Measurements from ENCODE around the gene ALAS1.

The ALAS1 gene

DNA sequence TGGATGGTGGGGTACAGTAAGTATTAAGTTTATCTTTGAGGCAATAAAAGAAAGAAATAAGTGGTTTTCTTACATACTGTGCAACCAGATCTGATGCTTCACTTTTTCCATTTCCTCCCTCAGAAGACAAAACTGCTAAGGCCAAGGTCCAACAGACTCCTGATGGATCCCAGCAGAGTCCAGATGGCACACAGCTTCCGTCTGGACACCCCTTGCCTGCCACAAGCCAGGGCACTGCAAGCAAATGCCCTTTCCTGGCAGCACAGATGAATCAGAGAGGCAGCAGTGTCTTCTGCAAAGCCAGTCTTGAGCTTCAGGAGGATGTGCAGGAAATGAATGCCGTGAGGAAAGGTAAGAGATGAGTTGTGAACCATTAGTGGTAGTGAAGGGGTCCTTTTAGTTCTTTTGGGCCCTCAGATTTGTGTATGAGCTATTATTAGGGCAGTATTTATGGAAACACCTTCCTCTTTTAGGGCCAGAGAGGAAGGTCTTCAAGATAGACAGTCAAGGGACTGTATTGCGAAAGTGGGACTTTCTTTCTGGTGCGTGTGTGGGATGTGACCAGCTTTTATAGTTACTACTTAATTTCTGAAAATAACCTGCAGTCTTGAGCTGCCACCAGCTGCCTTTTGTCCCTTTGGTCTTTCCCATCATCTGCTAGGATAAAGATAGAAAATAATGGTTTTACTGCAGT lies 4.6 kb downstream of the ALAS1 start:
- no peak for DNase-seq

DNA sequence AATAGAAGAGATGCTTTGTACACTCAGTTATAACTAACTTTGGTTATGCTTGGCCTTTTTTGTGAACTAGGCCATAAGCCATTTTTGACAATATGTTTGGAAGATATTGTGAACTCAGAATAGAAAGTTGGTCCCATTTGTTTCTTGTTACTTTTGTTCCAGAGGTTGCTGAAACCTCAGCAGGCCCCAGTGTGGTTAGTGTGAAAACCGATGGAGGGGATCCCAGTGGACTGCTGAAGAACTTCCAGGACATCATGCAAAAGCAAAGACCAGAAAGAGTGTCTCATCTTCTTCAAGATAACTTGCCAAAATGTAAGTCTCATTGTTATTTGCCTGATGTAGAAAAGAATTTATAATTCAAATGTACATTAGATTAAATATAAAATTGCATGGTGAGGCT lies 5.7 kb downstream of the ALAS1 start:
- no peak for DNase-seq

DNA sequence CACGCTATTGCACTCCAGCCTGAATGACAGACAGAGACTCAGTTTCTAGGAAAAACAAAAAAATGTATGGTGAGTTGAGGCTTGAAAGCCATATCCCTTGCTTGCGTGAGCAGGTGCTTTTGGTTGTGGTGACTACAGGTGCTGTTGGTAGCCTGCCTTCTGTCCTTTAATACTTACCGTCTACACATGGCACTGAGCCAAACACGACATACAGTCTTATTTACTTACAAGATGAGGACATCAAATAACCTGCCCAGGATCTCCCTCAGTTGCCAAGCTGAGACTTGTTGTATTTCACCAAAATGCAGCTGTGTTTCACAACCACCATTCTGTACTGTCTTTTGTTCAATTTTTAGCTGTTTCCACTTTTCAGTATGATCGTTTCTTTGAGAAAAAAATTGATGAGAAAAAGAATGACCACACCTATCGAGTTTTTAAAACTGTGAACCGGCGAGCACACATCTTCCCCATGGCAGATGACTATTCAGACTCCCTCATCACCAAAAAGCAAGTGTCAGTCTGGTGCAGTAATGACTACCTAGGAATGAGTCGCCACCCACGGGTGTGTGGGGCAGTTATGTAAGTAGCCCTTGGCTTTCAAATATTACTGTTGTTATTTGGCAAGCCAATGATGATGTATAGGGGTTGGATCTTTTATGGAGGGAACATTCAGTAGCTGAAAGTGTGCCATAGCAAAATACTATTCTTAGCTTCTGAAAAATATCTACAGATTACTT lies 6.5 kb downstream of the ALAS1 start:
- no peak for DNase-seq

DNA sequence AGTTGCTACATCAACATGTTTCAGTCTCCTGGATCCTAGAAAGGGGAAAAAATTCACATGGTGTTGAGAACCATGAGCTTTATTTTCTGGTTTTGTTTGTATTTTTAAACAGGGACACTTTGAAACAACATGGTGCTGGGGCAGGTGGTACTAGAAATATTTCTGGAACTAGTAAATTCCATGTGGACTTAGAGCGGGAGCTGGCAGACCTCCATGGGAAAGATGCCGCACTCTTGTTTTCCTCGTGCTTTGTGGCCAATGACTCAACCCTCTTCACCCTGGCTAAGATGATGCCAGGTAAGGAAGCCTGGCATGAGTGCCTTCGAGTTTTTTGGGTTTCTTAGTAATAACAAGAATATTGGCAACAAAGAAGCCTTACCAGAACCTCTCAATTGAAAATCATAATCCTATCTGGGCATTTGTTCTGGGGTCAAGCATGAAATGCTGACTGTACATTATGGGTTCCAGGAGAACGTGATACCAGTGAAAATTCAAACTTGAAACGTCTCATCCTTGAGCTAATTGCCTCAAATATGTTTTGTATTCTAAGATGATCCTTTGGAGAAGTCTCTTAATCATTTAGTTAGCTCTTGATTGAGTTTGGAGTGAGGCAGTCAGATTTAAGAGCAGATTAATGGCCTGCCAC lies 7.9 kb downstream of the ALAS1 start:
- DNase-seq, result no peak

DNA sequence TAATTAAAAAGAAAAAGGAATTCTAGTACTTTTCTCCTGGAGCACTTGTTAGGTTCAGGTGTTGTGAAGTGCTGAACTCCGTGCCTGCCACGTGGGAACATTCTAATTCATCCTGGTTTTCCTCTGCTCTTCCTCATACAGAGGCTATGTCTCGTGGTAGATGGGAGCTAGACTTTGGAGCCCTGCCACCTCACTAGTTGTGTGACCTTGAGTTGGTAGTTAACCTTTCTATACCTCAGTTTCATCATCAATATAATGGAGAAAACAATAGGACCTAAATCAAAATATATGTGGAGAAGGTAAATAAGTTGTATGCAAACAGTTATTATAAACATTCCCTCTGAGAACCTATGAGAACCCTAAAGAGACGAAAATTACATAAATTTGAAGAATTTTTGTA lies 10.6 kb downstream of the ALAS1 start:
- DNase-seq, result no peak

DNA sequence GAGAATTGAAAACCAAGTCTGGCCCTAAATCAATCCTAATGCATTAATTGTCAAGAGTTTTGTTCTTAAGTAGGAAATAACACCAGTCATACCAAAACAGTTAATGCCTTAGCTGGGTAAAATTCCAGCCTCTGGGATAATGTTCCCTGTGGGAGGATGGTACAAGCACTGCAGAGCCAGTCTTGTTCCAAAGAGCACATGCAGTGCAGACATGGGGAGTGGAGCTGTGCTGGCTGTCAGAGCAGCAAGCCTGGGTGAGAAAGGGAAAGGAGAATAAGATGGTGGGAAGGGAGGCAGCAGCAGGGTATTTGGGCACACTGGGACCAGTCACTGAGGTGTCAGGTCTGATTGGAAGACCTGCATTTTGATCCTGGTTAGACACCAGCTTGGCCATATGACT lies 12.1 kb downstream of the ALAS1 start:
- DNase-seq, result no peak

DNA sequence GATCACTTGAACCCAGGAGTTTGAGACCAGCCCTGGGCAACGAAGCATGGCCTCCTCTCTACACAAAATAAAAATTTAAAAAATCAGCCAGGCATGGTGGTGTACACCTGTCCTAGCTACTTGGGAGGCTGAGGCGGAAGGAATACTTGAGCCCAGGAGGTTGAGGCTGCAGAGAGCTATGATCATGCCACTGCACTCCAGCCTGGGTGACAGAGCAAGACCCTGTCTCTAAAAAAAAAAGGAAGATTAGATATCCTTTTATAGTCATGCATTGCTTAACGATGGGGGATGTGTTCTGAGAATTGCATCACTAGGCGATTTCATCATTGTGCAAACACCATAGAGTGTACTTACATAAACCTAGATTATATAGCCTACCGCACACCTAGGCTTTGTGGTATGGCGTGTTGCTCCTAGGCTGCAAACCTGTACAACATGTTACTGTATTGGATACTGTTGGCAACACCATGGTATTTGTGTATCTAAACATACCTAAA lies 12.6 kb downstream of the ALAS1 start:
- no peak for DNase-seq

DNA sequence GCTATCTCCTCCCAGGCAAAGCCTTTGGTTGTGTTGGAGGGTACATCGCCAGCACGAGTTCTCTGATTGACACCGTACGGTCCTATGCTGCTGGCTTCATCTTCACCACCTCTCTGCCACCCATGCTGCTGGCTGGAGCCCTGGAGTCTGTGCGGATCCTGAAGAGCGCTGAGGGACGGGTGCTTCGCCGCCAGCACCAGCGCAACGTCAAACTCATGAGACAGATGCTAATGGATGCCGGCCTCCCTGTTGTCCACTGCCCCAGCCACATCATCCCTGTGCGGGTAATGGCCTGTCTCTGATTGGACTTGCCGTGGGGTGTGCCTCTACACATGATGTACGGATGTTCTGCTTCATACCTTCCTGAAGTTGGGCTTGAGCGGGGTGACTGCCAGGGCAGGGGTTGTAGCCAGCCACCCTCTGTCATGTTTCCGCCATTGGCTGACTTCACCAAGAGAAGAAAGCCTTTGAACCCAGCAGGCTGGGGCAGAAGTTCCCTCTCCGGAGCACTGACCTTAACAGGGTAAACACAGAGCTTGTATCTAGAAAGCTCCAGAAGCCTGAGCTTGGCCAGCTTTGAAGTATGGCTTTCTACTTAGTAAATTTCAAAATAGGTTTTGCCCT lies 13.4 kb downstream of the ALAS1 start:
- no peak for DNase-seq

DNA sequence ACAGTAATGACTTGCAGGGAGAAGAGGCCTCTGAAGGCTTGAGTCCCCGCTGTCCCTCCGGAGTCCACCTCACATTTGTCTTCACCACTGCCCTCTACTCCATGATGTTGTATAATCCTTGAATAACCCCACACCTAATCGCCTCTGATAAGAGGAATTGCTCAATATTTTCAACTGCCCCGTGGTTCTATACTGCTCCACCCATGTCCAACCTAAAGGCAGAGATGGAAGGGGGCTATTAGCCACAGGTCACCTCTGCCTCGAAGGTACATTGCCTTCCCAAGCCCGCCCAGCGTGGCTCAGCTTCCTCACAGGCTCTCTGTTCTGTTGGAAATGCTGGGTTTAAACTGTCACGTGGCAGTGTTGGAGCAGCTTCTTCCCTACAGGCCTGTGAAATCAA lies 15.0 kb downstream of the ALAS1 start:
- DNase-seq, result no peak

DNA sequence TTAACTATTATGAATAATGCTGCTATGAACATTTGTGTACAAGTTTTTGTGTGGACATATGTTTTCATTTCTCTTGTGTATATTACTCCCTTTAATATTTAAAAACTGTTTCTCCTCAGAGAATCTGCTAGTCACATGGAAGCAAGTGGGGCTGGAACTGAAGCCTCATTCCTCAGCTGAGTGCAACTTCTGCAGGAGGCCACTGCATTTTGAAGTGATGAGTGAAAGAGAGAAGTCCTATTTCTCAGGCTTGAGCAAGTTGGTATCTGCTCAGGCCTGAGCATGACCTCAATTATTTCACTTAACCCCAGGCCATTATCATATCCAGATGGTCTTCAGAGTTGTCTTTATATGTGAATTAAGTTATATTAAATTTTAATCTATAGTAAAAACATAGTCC lies 15.9 kb downstream of the ALAS1 start:
- no peak for DNase-seq

DNA sequence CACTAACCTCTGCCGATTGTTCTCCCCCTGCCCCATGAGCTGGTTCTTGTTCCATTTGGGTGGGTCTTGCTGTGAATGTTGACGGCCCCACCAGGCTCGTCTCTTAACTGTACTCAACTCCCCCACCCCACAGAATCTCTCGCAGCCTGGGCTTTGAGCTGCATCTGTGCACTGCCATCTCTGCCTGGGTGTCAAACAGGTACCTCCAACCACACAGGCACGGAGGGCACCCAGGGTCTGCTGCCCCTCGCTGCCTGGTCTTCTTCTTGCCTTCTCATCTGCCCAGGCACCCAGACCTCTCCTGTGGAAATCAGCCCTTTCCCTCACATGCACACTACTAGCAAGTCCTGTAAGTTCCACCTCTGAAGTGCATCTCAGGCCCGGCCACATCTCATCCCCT lies 17.4 kb downstream of the ALAS1 start:
- no peak for DNase-seq

DNA sequence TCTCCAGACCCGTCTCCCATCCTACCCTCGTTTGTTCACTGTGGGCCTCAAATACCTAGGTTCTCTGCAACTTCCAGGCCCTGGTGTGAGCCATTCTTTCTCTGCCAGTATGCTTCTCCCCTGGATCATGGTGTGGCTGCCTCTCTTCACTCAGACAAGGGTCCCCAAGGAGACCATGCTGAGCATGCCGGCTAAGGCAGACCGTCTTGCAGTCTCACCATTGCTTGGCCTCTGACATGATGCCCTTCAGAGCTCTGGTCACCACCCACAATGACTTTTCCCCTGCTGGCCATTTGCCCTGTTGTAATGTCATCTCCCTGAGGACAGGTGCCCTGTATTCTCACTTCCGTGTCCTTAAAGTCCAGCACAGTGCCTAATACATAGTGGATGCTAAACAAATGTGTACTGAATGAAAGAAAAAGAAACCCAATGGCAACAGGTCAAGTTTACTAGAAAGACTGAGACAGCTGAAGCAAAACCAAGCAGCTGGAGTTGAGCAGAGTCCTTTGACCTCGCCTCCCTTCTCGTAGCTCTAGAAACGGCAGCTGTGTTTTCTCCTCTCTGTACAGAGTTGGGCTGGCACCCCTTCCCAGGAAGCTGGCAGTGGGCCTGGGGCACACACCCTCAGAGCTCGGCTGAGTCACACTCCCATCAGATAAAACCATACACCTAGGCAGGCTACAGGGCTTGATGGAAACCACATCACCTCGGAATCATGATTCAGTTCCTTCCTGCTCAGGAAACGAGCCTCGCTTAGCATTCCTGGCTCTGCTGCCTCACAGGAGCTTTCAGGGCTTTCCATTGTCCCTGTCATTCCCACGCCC lies 18.8 kb downstream of the ALAS1 start:
- no peak for DNase-seq

DNA sequence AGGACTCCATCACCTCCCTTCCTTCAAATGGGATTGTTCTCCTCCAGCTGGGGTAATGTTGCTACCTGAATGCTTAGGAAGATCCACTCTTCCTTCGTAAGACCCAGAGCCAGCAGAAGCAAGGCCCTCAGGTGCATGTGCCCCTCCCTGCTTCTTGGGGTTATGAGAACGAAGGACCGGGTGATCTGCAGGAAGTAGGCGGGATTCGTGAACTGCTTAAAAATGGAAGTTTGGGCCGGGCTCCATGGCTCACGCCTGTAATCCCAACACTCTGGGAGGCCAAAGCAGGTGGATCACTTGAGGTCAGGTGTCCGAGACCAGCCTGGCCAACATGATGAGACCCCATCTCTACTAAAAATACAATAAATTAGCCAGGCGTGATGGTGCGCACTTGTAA lies 19.4 kb downstream of the ALAS1 start:
- no peak for DNase-seq

DNA sequence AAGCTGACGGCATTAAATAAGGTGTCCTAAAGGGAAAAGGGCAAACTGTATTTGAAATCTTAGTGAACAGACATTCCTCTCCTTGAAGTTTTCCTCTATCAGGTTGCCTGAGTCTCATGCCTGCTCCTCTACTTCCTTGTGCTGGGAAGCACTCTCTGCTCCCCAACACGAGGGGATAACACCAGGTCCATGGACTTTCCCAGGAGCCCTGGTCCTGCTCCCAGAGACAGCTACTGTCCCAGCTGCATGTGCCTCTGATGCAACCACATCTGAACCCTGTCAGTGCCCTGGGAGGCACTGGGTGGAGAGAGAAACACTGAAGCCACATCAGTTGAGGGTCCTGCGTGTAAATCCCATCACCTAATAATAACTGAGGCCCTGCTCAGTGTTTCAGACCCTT lies 20.1 kb downstream of the ALAS1 start:
- no peak for DNase-seq

DNA sequence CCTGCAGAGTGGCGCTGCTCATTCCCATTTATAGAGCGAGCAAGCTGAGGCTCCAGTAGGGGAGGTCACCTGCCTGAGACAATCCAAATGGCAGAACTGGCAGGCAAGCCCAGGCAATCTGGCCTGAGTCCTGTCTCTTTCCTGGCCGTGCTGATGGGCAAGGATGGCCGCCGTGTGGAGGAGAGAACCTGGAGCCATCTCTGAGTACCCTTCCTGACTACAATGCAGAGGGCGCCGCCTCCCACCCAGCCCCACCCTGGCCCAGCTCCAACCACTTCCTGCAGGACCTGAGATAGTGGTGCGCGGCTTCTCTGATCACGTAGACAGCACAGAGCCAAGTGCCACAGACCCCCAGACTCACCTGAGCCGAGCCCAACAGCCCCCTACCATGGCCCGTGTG lies 20.5 kb downstream of the ALAS1 start:
- no peak for DNase-seq

DNA sequence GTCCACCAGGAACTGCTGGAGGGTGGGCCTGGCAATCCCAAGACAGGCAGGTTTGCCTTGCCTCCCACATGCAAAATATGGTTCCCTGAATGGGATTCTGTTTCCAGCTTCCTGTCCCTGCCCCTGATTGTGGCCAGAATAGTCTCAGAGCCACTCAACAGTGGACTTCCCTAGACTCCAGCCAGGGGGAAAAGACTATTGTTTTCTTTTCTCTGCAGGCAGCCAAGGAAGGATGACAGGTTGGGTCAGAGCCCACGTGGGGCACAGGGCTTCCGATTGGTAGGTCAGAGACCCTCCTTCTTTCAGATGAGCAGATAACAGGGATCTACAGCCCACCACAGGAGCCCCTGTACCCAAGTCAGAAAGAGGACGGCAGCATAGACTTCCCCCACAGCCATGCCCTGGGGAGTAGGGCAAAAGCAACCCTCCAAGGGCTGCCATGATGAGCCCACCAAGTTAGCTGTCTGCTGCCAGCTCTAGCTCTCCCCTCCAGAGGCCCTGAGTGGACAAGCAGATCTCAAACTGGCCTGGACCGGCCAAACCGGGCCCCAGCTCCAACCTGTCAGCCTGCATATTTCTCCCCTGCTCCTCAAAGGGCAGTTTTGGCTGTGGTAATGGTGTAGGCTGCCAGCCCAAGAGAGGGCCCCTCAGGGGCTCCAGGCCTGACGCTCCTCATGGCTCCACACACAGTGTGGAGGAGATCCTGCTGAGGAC lies 21.1 kb downstream of the ALAS1 start:
- no peak for DNase-seq

DNA sequence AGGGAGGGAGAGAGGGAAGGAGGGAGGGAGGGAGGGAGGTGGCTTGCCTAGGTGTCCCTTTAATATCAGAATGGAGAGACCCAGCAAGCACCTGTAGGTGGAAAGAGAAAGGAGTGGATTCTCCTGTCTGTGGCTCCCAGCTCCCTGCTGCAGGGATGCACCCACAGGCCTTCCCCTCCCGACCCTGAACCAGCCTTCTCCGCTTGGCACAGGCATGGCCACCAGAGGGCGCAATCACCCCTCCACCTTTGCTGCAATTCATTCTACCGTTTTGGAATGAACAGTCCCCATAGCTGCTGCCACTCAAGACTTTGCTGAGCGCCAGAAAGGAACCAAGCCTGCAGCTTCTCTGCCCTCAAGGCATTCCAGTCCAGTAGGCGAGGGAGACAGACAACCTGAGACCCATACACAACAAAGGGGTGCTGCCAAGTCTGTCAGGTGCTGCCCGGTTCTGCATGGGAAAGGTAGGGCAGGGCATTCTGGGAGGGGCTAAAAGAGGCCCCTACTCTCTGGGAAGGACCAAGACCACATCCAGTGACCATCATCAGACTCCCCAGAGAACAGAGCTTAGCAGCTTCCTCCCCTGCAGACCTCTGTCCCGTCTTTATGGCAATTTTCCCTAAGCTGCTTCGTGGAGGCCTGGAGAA lies 22.5 kb downstream of the ALAS1 start:
- DNase-seq, result peak; percentile 30

DNA sequence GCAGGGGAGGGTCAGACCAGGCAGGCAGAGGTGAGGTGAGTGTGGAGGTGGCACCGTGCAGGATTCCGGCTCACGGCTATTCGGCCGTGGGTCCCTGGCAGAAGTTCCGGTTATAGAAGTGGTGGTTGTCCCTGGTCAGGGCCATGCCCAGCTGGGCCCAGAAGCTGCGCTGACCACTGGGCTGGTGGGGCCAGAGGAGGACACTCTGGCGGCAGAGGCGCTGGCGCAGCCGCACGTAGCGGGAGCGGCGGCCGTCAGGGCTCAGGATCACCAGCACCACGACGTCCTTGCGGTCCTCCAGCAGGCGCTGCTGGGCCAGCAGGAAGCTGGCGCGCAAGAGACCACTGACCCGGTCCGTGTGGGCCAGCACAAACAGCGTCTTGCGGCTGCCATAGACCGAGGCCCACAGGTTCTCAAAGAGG lies 23.2 kb downstream of the ALAS1 start:
- DNase-seq, result no peak

DNA sequence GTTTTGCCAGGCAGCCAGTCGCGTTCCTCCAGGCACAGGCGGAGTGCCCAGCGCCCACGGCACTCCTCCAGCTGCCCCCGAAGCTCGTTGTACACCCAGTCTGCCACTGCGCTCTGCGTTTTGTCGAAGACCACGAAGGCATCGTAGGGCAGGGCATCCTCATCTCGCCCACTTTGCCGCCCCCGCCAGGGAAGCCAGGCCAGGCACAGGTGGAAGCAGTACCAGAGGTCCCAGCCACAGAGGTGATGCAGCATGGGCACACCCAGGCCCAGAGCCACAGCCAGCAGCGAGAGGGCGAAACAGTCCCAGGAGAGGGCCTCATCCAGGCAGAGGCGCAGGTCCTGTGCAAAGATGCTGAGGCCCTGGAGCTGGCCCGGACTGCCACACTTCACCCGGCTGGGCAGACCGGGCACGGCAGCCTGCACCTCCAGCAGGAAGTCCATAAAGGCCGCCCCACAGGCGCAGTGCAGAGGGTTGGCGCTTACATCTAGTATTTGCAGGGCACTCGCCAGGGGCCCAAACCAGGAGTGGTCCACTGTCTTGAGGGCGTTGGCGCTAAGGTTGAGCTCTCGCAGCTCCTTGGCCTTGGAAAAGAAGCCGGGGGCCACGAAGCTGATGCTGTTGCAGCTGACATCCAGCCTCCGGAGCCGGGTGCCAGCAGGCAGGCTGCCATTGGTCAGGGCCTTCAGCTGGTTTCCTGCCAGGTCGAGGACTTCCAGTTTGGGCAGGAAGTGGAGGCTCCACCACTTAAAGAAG lies 23.8 kb downstream of the ALAS1 start:
- DNase-seq, result no peak

DNA sequence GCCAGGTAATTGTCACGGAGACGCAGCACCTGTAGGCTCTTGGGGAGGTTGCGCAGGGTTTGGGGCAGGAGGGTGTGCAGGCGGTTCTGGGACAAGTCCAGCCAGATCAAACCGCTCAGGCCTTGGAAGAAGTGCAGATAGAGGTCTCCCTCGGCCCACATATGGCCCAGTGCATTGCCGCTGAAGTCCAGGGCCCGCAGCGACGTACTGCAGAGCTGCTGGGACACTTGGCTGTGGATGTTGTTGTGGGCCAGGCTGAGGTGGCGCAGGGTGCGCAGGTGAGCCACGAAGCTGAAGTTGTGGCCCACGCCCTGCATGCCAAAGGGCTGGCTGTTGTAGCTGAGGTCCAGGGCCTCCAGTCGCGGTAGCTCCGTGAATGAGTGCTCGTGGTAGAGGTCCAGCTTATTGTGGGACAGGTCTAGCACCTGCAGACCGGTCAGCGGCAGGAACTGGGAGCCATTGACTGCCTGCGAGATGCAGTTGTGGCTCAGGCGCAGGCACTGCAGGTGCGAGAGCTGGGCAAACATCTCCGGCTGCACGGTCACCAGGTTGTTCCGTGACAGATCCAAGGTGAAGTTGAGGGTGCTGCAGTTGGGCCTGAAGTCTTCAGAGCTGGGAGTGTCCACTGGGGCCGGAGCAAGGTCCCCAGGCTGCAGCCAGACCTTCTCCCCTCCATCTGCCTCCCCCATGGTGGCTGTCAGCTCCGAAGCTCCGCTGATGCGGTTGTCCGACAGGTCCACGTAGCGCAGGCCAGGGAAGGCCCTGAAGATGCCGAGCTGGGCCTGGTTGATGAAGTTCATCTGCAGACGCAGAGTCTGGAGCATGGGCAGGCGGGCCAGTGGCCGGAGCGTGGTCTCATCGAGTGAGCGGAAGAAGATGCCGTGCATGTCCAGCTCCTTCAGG lies 24.6 kb downstream of the ALAS1 start:
- DNase-seq, result no peak
